Activated CD4-positive, alpha-beta T cell treated with anti-CD3 and anti-CD28 coated beads, Interleukin-2, Interleukin-4, amounts not matched to agents 100 ng/mL and 50 ng/mL, durations not matched to agents 16 hours and 8 hours (primary cell): ENCODE measurements around the gene ADAMTSL1.
A peak's percentile ranks its signal among the peaks of the same experiment; 100 is the strongest.
"Not testable (repeated sequence)": the region's sequence is repeated elsewhere in the genome, so short reads cannot be mapped to it uniquely, and the experiment has no call there.

Source experiments
- DNase-seq: peaks from one replicate; pipeline ENCODE4 v3.0.0-alpha.2; 2020; ENCODE audit warnings: low spot score

The ADAMTSL1 gene

DNA sequence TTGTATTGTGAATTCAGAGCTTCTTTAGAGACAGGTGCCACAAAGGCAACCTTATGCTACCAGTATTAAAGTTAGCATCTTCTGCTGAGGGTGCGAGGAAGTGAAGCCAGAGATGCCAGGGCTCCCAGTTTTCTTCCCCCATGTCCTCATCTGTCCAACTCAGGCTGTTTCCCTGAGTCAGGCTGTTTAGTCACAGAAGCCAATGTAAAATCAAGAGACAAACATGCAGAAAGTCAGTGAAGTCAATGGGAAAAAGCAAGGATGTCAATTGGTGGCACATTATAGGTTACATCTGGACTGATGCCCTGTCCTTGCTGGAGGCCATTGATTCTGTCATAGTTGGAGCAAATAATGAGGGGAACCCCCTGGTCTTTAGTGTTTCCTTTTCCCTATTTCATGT is 390.6 kb downstream of the ADAMTSL1 start:
- DNase-seq = no peak

DNA sequence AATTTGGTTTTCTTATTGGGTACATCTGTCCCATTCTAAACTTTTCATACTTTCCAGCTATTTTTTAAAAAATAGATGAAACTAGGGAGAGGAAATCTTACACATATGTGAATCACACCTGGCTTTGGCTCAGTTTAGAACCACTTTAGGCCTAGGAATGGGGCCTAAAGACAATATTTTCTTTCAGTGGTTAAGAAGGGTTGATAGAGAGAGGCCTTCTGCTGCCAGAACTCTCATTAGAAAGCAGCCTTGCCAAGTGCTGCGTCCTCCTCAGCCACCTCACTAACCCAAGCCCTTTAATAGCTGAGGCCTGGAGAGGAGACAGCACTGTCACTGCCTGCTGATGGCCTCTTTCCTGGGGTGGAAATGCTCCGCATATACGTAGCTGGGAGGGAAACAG is 391.6 kb downstream of the ADAMTSL1 start:
- no peak for DNase-seq

DNA sequence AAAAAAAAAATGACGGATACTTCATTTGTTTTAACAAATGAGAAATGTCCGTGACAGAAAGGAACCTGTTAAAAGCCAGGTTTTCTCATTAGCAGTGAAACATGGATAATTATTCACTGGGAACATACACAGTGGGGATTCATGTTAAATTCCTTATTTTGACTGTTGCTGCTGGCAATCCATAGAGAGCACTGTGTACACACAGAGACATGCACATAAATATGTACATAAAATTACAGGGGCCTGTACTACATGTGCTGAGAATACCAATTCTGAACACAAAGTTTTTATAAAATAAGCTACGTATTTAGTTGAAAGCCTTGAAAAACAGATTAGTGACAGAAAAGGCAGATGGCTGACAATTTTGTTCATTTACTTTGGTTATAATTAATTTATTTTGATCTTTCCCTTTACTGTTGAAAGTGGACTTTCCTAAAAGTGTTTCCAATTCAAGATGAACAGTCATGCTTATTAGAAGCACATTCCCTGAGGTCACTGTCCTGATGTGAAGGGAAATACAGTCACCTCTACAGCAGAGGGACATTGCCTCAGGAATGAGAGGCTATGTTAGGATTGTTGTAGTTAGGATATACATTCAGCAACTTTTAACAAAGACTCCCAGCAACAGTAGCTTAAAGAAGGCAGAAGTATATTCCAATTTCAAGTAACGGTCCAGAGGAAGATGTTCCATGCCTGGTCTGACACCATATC is 392.3 kb downstream of the ADAMTSL1 start:
- no peak for DNase-seq

DNA sequence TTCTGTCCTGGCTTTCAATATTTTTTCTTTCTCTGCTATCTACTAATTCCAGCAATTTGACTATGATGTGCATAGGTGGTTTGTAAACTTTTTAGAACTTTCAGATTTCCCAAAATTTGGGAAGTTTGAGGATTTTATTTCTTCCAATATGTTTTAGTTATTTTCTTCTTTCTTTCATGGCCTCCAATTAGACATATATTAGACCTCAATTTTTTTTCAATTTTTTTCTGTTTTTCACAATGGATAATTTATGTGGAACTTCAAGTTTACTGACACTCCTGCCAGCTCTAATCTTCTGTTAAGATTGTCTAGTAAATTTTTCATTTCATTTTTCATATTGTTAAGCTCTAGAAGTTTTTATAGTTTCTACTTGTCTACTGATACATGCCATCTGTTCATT is 395.8 kb downstream of the ADAMTSL1 start:
- no peak for DNase-seq

DNA sequence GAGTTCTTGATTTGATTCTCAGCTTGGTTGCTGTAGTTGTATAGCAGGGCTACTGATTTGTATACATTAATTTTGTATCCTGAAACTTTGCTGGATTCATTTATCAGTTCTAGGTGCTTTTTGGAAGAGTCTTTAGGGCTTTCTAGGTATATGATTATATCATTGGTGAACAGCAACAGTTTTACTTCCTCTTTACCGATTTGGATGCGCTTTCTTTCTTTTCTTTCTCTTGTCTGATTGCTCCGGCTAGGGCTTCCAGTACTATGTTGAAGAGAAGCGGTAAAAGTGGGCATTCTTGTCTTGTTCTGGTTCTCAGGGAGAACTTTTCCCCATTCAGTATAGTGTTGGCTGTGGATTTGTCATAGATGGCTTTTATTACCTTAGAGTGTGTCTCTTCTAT is 400.1 kb downstream of the ADAMTSL1 start:
- DNase-seq = no peak

DNA sequence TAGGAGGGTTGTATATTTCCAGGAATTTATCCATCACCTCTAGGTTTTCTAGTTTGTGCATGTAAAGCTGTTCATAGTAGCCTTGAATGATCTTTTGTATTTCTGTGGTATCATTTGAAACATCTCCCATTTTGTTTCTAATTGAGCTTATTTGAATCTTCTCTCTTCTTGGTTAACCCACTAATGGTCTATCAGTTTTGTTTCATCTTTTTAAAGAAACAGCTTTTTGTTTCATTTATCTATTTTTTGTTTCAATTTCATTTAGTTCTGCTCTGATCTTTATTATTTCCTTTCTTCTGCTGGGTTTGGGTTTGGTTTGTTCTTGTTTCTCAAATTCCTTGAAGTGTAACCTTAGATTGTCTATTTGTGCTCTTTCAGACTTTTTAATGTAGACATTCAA is 401.0 kb downstream of the ADAMTSL1 start:
- DNase-seq = not testable (repeated sequence)

DNA sequence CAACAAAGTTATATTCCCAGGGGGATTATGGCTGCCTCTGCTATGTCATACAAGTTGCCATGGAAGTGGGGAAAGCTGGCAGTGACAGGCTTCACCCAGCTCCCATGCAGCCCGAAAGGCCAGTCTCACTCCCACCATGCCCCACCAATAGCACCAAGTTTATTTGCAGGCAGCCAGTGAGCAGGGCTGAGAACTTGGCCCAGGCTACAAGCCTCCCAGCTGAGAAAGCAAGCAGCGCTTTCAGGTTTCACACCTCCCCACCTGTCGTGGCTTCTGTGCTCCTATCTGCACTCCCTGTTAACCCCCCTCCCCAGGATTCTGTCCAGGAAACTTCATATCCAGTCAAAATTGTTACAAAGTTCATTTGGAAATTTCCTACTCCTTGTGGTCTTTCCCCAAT is 404.0 kb downstream of the ADAMTSL1 start:
- no peak for DNase-seq

DNA sequence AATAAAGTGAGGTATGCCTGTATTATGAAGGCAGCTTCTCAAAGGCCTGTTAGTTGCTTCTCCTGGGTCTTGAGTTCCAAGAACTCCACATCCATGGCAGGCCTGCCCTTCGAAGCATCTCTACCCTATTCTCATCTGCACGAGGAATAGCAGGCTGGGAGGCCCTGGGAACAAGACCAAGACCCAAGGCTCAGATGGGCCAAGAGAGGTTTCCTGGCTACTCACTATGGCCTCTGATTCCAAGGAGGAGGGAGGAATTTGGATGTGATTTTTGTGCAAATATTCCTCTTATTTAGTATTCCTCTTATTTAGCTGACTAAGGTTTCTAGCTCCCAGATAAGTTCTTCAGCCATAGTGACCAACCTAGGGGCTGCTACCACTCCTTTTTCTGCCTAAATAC is 407.8 kb downstream of the ADAMTSL1 start:
- DNase-seq = no peak

DNA sequence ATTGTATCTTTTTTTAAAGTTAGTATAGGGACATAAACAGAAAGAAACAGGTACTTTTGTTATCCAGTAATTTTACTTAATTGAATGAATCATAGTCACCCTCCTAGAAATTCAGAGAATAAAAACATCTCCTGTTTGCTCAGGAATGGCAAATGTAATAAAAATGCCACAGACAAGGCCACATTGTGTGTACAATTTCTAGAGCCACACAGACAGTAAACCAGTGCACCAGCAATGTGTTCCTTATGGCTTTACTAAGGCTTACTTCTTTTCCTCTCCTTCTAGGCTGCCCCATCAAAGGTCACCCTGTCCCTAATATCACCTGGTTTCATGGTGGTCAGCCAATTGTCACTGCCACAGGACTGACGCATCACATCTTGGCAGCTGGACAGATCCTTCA is 413.6 kb downstream of the ADAMTSL1 start:
- DNase-seq = no peak

DNA sequence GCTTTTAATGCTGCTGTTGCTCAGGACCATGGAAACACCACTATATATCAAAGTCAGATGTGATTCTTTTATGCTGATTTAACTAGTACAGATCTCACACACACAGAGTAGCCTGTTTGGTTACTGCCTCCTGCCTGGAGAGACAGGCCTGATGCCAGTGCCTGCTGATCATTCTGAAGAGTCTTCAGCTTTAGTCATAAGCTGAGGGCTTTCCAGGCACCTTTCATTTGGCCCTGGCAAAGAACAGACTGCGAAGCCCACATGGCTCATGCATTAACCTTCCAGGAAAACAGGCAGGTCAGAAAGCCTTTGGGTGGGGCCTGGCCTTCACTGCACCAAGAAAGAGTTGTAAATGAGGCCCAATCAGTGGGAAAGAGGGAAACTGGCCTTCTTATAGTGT is 414.3 kb downstream of the ADAMTSL1 start:
- DNase-seq = no peak

DNA sequence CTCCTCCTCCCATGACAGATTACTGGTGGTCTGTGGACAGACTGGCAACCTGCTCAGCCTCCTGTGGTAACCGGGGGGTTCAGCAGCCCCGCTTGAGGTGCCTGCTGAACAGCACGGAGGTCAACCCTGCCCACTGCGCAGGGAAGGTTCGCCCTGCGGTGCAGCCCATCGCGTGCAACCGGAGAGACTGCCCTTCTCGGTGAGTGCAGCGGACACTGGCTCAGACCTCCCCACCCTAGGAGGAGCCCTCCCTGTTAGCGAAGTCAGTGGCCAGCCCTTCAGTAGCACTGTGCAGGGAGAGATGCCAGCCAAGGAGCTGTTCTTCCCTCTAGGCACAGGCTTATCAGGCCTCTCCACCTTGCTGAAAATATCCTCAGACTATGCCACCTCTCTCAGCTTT is 415.6 kb downstream of the ADAMTSL1 start:
- no peak for DNase-seq

DNA sequence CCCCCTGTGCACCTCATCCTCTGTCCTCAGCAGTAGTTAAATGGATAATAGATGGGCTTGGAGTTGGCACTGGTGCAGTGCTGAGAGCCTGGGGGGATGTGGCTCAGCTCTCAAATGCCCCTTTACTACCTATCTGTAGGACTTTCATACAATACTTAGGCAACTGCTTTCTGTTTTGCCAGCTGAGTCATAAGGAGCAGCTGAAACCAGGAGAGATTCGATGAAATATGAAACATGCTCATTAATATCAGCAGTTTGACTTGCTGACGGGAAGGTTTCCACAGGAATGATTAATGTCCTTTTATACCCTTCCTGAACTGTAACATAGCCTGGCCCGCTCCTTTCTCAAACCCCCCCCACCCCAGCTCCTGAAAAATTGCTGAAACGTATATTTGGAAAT is 416.4 kb downstream of the ADAMTSL1 start:
- peak; percentile 21 for DNase-seq

DNA sequence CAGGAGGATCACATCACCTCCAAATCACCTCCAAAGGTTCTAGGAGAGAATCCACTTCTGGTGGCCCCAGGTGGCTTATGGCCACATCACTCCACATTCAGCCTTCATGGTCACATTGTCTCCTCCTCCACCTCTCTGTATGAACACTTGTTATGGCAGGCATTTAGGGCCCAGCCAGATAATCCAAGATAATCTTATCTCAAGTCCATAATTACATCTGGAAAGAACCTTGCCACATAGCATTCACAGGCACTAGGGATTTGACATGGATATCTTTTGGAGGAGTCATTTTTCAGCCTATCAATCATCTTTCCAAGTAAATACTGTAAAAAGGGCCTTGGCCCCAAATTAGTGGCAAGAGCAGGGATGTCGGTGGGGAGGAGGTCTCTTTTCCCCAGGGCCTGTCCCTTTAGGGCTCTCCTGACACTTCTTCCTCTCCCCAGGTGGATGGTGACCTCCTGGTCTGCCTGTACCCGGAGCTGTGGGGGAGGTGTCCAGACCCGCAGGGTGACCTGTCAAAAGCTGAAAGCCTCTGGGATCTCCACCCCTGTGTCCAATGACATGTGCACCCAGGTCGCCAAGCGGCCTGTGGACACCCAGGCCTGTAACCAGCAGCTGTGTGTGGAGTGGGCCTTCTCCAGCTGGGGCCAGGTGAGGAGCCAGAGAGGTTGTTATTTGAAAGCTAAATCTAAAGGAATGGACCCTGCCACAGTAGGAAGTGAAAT is 418.2 kb downstream of the ADAMTSL1 start:
- no peak for DNase-seq

DNA sequence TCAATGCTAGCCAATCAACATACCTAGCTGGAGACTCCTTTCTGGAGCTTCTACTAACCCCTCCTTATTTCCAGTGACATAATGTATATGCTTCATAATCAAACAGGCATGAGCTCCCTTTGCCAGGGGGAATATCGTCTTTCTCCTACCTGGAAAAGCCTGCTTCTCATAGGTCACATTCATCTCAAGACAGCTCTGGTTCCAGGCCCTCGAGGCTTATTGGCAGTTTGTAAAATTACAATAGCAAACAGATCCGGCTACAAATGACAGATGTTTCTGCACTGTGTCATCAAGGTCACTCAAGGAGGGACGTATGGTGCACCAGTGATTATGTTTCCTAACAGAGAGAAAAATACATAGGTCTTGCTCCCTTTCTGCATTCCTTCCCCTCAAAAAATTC is 419.1 kb downstream of the ADAMTSL1 start:
- DNase-seq = no peak

DNA sequence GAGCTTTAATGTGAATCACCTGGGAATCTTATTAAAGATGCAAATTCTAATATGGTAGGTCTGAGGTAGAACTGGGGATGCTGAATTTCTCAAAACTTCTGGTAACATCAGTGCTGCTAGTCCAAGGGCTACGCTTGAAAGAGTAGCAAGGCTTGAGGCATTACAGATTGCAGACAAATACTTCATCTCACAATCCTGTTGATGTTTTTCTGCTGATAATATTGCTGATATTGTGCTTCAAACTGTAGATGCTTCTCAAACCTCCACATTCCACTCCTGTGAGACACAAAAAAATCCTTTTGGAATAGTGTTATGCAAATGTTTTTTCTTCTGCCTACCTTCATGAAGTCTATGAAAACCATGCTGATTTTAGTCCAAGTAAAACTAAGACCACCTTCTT is 419.5 kb downstream of the ADAMTSL1 start:
- DNase-seq = no peak

DNA sequence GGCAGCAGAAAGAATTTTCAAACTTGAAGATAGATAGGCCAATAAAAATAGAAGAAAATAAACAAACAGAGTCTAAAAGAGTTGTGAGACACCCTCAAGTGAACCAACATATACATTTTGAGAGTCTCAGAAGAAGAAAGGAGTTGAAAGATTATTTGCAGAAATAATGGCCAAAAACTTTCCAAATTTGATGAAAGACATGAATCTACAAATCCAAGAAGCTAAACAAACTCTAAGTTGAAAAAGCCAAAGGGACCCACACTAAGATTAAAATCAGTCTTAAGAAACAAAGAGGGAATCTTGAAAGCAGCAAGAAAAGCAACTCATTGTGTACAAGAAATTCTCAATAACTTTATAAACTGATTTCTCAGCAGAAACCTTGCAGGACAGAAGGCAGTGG is 422.1 kb downstream of the ADAMTSL1 start:
- no peak for DNase-seq

DNA sequence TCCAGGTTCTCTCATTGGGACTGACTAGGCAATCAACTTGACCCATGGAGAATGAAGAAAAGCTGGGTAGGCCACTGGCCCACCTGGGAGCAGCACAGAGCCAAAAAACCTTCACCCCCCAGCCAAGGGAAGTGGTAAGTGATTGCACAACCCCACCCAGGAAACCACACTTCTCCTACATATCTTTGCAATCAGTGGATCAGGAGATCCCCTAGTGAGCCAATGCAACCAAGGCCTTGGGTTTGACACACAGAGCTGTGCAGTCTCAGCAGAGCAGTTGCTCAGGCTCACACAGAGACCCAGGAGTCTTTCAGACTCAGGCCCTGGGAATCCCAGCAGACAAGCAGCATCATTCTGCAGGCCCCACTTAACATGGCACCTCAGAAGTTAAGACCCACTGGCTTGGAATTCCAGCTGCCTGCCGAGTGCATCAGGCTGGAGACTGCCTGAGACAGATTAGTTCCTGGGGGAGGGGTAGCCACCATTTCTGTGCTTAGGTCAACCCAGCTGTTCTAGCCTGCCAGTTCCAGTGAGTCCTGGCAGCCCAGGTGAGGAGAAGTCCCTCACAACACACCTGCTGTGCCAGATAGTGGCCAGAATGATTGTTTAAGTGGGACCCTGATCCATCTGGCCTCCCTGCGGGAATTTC is 422.7 kb downstream of the ADAMTSL1 start:
- peak; percentile 29 for DNase-seq

DNA sequence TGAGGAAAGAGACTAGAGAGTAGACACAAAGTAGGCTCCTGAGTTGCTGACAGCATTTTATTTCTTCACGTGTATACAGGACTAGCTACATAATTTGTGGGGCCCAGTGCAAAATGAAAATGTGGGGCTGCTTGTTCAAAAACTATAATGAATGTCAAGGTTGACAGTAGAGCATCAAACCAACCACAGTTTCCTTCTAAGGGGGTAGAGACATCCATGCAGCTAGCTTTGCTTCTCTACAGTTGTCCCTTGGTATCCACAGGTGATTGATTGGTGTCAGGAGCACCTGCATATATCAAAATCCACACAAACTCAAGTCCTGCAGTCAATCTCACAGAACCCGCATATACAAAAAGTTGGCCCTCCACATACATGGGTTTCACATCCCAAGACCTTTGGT is 429.5 kb downstream of the ADAMTSL1 start:
- DNase-seq = no peak

DNA sequence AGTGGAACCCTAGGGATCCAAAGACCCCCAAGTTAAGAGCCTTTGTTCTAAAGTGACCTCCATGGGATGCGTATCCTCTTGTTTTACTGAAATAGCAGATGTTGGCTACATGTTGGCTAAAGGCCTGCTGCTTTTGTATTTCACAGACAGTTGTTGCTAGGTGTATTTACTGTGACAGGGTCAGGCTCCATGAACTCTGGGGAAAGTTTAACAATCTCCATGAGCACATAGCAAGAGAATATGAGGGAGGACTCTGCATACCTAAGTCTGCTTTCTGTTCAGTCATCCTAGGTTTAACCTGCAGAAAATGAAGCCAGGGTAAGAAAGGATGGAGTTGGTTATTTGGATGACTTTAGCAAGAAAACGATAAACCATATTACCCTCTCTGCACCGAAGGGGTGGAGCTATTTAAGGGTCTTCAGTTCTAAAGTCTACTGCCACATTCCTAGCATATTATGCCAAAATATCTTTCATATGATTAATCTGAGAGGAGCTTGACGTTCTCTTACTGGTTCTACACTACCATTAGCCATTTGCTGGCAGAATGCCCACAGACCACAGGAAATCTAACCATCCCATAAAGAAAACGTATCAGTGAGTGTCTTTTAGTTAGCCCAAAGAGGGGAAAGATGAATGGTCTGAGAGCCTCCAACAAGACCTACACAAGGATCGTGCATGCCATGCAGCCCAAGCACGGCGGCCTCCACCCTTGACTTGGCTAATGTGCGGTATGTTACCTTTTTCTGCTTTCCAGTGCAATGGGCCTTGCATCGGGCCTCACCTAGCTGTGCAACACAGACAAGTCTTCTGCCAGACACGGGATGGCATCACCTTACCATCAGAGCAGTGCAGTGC is 431.3 kb downstream of the ADAMTSL1 start:
- no peak for DNase-seq

DNA sequence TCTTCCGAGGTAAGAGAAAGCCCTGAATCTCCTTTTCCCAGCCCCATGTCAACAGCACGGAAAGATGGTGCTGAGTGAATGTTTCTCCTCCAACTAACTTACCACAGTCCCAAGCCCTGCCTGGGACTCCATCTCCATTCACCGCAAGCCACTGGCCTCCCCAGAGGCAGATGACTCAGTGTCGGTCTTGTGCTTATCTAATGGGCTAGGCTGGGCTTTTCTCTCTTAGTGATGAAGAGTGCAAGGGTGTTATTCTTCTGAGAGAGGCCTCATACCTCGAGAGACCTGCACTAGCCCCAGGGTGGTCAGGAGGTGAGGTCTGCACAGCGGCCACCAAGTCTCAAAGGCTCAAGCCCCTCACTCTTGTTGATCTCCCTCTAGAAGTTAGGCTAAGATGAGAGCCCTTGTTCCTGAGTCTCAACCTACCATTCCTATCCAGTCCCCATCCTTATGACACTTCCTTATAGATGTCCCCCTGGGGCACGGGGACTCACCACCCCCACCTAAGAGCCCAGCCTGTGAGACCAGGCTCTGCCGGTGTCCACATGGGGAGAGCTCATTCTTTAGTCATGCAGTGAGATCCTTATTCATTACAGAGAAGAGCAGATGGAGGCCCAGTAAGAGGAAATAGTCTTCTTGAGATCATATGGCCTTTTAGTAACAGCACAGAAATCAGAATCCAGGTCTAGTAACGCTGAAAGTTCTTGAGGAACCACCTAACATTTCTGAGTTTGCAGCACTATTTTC is 432.1 kb downstream of the ADAMTSL1 start:
- DNase-seq = no peak

DNA sequence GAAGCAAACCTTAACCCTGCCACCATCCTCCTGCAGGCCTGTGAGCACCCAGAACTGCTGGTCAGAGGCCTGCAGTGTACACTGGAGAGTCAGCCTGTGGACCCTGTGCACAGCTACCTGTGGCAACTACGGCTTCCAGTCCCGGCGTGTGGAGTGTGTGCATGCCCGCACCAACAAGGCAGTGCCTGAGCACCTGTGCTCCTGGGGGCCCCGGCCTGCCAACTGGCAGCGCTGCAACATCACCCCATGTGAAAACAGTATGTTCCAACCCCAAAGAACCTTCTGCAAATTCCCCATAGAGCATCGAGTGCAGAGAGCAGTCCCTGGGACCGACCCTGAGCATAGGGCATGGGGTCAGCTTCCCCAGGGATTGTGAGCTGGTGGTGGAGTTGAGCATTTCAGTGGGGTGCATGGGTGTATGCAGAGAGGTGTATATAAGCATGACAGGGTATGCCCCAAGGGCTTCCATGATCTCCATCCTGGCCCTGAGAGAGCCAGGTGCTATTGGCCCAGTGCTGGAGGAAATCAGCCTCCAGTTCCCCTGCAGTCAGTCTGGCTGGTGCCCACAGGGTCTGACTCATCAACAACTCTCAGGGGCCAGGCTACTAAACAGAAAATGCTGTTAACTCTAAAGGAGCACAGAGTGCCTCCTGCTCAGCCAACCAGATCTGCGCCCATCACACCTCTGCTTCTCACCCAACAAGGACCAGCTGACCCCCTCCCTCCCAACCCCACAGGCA is 432.9 kb downstream of the ADAMTSL1 start:
- no peak for DNase-seq
